Endothelial cell (in vitro differentiated cells): ENCODE data around the gene KRTAP10-10. TPM values are rescaled to one million over a fixed set of nuclear protein-coding genes. Genes with fewer than 3 reads are reported as not detected.
"Not testable (repeated sequence)": the region's sequence is repeated elsewhere in the genome, so short reads cannot be mapped to it uniquely, and the experiment has no call there.

Source experiments
- DNase-seq: peaks from one replicate; pipeline ENCODE4 v3.0.0; 2021; ENCODE audit warnings: low spot score
- H3K27ac Mint-ChIP-seq: one replicate; pipeline ENCODE4 v1.8.0; 2021; ENCODE audit warnings: mixed read lengths, inconsistent platforms; ENCODE audit not compliant: unreplicated experiment
- H3K27me3 Mint-ChIP-seq: one replicate; pipeline ENCODE4 v1.8.0; 2021; ENCODE audit warnings: mild to moderate bottlenecking, moderate library complexity, mixed read lengths, inconsistent platforms; ENCODE audit not compliant: unreplicated experiment
- H3K36me3 Mint-ChIP-seq: one replicate; pipeline ENCODE4 v1.8.0; 2021; ENCODE audit warnings: mild to moderate bottlenecking, low read depth, mixed read lengths, inconsistent platforms; ENCODE audit not compliant: unreplicated experiment
- H3K4me1 Mint-ChIP-seq: one replicate; pipeline ENCODE4 v1.8.0; 2021; ENCODE audit warnings: mild to moderate bottlenecking, mixed read lengths, inconsistent platforms; ENCODE audit not compliant: unreplicated experiment
- H3K4me3 Mint-ChIP-seq: one replicate; pipeline ENCODE4 v1.8.0; 2021; ENCODE audit warnings: mild to moderate bottlenecking, mixed read lengths, inconsistent platforms; ENCODE audit not compliant: unreplicated experiment
- H3K9me3 Mint-ChIP-seq: one replicate; pipeline ENCODE4 v1.8.0; 2021; ENCODE audit warnings: mixed read lengths, inconsistent platforms; ENCODE audit not compliant: unreplicated experiment
- CTCF ChIP-seq: fragments of 200-600 bp; sonication (generic); IDR thresholded peaks from one replicate; pipeline ENCODE4 v1.5.0; 2021; ENCODE audit warnings: antibody characterized with exemption; ENCODE audit not compliant: unreplicated experiment
- total RNA-seq: library from RNA; stranded (reverse); fragmentation: NEBNext Ultra II Directional; extraction: Animal tissue kit (Norgen Biotek cat#: 25700); gene quantifications from one replicate; pipeline ENCODE4 v1.2.1, GENCODE V29; 2021; ENCODE audit not compliant: unreplicated experiment

KRTAP10-10 gene
- total RNA-seq, 1 donor from 2014 or later: not detected

DNA sequence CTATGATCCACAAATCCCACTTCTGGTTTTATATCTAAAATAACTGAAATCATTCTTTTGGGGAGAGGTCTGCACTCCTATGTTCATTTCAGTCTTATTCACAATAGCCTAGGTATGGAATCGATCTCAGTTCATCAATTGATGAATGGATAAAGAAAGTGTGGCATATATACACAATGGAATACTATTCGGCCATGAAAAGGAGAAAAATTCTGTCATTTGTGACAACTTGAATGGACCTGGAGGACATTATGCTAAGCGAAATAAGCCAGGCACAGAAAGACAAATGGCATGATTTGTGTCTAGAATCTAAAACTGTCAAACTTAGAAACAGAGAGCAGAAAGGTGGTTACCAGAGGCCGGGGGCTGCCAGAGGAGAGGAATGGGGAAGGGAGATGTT lies 30.7 kb upstream of the KRTAP10-10 start:
- Mint-ChIP-seq H3K36me3 (peaks cover 5% of the 10 kb centered on the region), H3K27me3 (peaks cover 6% of the 10 kb centered on the region), H3K4me1 (no peaks in the 10 kb centered on the region), H3K9me3 (peaks cover 6% of the 10 kb centered on the region), H3K4me3 (no peak overlapping the region), H3K27ac (no peak overlapping the region)
- DNase-seq: no peak
- TF ChIP-seq CTCF: no peak

DNA sequence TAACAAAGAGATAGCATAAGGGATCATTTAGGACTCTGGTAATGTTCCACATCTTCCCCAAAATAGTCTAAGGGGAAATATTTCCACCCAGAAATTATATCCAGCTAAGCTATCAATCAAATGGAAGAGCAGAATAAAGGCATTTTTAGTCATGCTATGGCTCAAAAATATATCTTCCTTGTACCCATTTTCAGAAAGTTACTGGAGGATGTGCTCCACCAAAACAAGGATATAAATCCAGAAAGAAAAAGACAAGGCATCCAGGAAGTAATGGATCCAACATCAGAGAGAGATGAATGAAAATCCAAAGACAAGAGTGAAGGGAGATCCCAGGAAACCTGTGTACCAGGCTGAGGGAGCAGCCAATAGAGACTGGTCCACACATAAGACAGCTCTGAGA lies 28.0 kb upstream of the KRTAP10-10 start:
- no peak for TF ChIP-seq CTCF
- H3K4me1 Mint-ChIP-seq: no peaks in the 10 kb centered on the region
- H3K9me3 Mint-ChIP-seq: peaks cover 12% of the 10 kb centered on the region
- no peak for DNase-seq
- no peak overlapping the region for H3K27ac Mint-ChIP-seq
- peaks cover 13% of the 10 kb centered on the region for H3K36me3 Mint-ChIP-seq
- H3K27me3 Mint-ChIP-seq: peaks cover 6% of the 10 kb centered on the region
- no peak overlapping the region for H3K4me3 Mint-ChIP-seq

DNA sequence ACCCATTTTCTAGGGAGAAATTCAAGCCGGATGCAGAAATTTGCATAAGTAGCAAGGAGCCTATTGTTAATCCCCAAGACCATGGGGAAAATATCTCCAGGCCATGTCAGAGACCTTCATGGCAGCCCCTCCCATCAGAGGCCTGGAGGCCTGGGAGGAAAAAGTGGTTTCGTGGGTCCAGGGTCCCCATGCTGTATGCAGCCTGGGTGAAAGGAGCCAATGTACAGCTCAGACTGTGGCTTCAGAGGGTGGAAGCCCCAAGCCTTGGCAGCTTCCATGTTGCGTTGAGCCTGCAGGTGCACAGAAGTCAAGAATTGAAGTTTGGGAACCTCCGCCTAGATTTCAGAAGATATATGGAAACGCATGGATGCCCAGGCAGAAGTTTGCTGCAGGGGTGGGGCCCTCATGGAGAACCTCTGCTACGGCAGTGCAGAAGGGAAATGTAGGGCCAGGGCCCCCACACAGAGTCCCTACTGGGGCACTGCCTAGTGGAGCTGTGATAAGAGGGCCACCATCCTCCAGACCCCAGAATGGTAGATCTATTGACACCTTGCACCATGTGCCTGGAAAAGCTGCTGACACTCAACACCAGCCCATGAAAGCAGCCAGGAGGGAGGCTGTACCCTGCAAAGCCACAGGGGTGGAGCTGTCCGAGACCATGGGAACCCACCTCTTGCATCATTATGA lies 26.9 kb upstream of the KRTAP10-10 start:
- not testable (repeated sequence) for H3K27ac Mint-ChIP-seq, H3K27me3 Mint-ChIP-seq, H3K4me3 Mint-ChIP-seq, DNase-seq, H3K4me1 Mint-ChIP-seq
- peaks cover 13% of the 10 kb centered on the region for H3K36me3 Mint-ChIP-seq
- H3K9me3 Mint-ChIP-seq: peaks cover 12% of the 10 kb centered on the region

DNA sequence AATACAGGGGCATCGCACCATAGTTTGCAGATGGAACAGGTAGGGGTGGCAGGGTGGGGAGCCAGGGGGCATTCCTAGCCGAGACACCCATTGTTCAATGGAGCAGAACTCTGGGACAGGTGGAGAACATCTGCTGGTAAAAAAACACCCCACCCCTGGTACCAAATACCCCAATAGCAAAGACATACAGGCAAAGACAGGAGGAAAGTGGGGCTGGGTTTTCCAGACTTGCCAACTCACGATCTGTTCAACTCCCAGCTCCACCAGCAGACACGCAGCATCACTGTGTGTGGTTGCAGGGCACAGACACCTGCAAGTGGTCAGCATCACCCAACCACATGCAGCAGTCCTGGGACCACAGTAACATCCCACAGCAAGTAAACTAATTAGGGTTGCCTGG lies 25.6 kb upstream of the KRTAP10-10 start:
- Mint-ChIP-seq H3K4me3 (no peak overlapping the region), H3K9me3 (peaks cover 12% of the 10 kb centered on the region), H3K27me3 (peaks cover 5% of the 10 kb centered on the region), H3K36me3 (peaks cover 13% of the 10 kb centered on the region), H3K4me1 (no peaks in the 10 kb centered on the region), H3K27ac (no peak overlapping the region)
- TF ChIP-seq CTCF: no peak
- DNase-seq: no peak

DNA sequence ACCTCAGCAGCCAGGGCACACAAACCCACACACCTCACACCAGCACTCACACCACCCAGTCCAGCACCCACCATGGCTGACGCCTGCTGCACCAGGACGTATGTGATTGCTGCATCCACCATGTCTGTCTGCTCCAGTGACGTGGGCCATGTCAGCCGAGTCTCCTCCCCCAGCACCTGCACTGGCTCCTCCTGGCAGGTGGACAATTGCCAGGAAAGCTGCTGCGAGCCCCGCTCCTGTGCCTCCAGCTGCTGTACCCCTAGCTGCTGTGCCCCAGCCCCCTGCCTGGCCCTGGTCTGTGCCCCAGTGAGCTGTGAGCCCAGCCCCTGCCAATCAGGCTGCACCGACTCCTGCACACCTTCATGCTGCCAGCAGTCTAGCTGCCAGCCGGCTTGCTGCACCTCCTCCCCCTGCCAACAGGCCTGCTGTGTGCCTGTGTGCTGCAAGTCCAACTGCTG lies 25.1 kb upstream of the KRTAP10-10 start, which contains the start of gene KRTAP10-8:
KRTAP10-8 (plus strand) TSS at position 51 of the 458 bp plus-strand sequence; CDS start at position 73, 22 bp downstream.
- Mint-ChIP-seq H3K4me3 (no peak within 1 kb of the TSS), H3K36me3 (peaks cover 13% of the 10 kb centered on the region), H3K4me1 (no peaks in the 10 kb centered on the region), H3K27ac (peak within 1 kb of the TSS; percentile 37), H3K9me3 (peaks cover 12% of the 10 kb centered on the region), H3K27me3 (peaks cover 4% of the 10 kb centered on the region)
- TF ChIP-seq CTCF: no peak
- DNase-seq: no peak
